ENCODE data around the gene AP4M1.

AP4M1 gene

GRCh38 chr7:100075418-100075817 is 26.0 kb upstream of the AP4M1 start:
- TF ChIP-seq GATA3 (IDR thresholded peaks at IDR 0.05; ENCODE audit: low read depth, low read length) (no peak), GATA2 (IDR thresholded peaks at IDR 0.05; ENCODE audit: low read depth, low read length) (no peak)

GRCh38 chr7:100077205-100077604 is 24.2 kb upstream of the AP4M1 start:
- TF ChIP-seq GATA2 (IDR thresholded peaks at IDR 0.05; ENCODE audit: low read depth, low read length) (no peak), GATA3 (IDR thresholded peaks at IDR 0.05; ENCODE audit: low read depth, low read length) (no peak)

GRCh38 chr7:100079024-100079560 is 22.4 kb upstream of the AP4M1 start:
- TF ChIP-seq GATA3 (IDR thresholded peaks at IDR 0.05; ENCODE audit: low read depth, low read length) (no peak), GATA2 (IDR thresholded peaks at IDR 0.05; ENCODE audit: low read depth, low read length) (no peak)

GRCh38 chr7:100080907-100081534 is 20.4 kb upstream of the AP4M1 start:
- TF ChIP-seq GATA3 (IDR thresholded peaks at IDR 0.05; ENCODE audit: low read depth, low read length) (no peak), GATA2 (IDR thresholded peaks at IDR 0.05; ENCODE audit: low read depth, low read length) (no peak)

- TF ChIP-seq GATA3 (IDR thresholded peaks at IDR 0.05; ENCODE audit: low read depth, low read length) (no peak), GATA2 (IDR thresholded peaks at IDR 0.05; ENCODE audit: low read depth, low read length) (no peak; the same call in 1 of the 2 replicates)
Observed at GRCh38 chr7:100081535-100082102, 19.8 kb upstream of the AP4M1 start, which contains the start of gene ZNF3. ZNF3 (minus strand) TSS chr7:100081723; CDS start chr7:100077357, 4,366 bp downstream.

- TF ChIP-seq GATA3 (IDR thresholded peaks at IDR 0.05; ENCODE audit: low read depth, low read length) (no peak), GATA2 (IDR thresholded peaks at IDR 0.05; ENCODE audit: low read depth, low read length) (no peak)
Observed at GRCh38 chr7:100082978-100083377, 18.5 kb upstream of the AP4M1 start.

GRCh38 chr7:100085515-100085914 is 15.9 kb upstream of the AP4M1 start:
- TF ChIP-seq GATA3 (IDR thresholded peaks at IDR 0.05; ENCODE audit: low read depth, low read length) (no peak), GATA2 (IDR thresholded peaks at IDR 0.05; ENCODE audit: low read depth, low read length) (no peak)

GRCh38 chr7:100087055-100087750 is 14.2 kb upstream of the AP4M1 start:
- TF ChIP-seq GATA2 (IDR thresholded peaks at IDR 0.05; ENCODE audit: low read depth, low read length) (no peak), GATA3 (IDR thresholded peaks at IDR 0.05; ENCODE audit: low read depth, low read length) (no peak)

- no peak for TF ChIP-seq GATA2 (IDR thresholded peaks at IDR 0.05; ENCODE audit: low read depth, low read length)
- TF ChIP-seq GATA3 (IDR thresholded peaks at IDR 0.05; ENCODE audit: low read depth, low read length): no peak
Observed at GRCh38 chr7:100088095-100088620, 13.3 kb upstream of the AP4M1 start.

GRCh38 chr7:100088621-100089457 is 12.6 kb upstream of the AP4M1 start, which contains the start of gene COPS6:
COPS6 (plus strand) TSS chr7:100088969; CDS start chr7:100088991, 22 bp downstream.
- no peak for TF ChIP-seq GATA3 (IDR thresholded peaks at IDR 0.05; ENCODE audit: low read depth, low read length)
- no peak for TF ChIP-seq GATA2 (IDR thresholded peaks at IDR 0.05; ENCODE audit: low read depth, low read length)

- TF ChIP-seq GATA3 (IDR thresholded peaks at IDR 0.05; ENCODE audit: low read depth, low read length) (no peak), GATA2 (IDR thresholded peaks at IDR 0.05; ENCODE audit: low read depth, low read length) (no peak)
Observed at GRCh38 chr7:100089458-100090196, 11.8 kb upstream of the AP4M1 start.

GRCh38 chr7:100090527-100091410 is 10.7 kb upstream of the AP4M1 start:
- TF ChIP-seq GATA3 (IDR thresholded peaks at IDR 0.05; ENCODE audit: low read depth, low read length) (no peak), GATA2 (IDR thresholded peaks at IDR 0.05; ENCODE audit: low read depth, low read length) (no peak)
